AG09309 (cell line): ENCODE data around the gene ARHGAP22.

Source experiments
- DNase-seq: peaks from one replicate; pipeline ENCODE4 v3.0.0-alpha.2; 2010; ENCODE audit warnings: low read depth
- H3K4me3 ChIP-seq: 2 replicates; pipeline ENCODE4 v1.5.1; 2011; ENCODE audit warnings: mild to moderate bottlenecking, low read depth, low read length, moderate library complexity; ENCODE audit not compliant: control insufficient read depth
- CTCF ChIP-seq: IDR thresholded peaks from 2 replicates; pipeline ENCODE4 v1.5.1; 2011; ENCODE audit warnings: mild to moderate bottlenecking, low read depth, low read length, inconsistent platforms; ENCODE audit not compliant: insufficient read depth, control insufficient read depth; ENCODE audit errors: missing control alignments

Gene ARHGAP22

GRCh38 chr10:48478980-48479811, 125.7 kb downstream of the ARHGAP22 start:
- DNase-seq = no peak
- TF ChIP-seq CTCF = no peak

GRCh38 chr10:48478469-48478868, 126.4 kb downstream of the ARHGAP22 start:
- no peak for TF ChIP-seq CTCF
- DNase-seq = no peak
- no peak overlapping the region for H3K4me3 ChIP-seq

More at GRCh38 chr10:48478980-48479811, 125.7 kb downstream of the ARHGAP22 start:
- no peak overlapping the region for H3K4me3 ChIP-seq

- DNase-seq = no peak
- TF ChIP-seq CTCF = no peak
- H3K4me3 ChIP-seq = no peak overlapping the region
Measured at GRCh38 chr10:48477616-48478015, 127.3 kb downstream of the ARHGAP22 start.

GRCh38 chr10:48477141-48477540, 127.7 kb downstream of the ARHGAP22 start:
- no peak for DNase-seq
- H3K4me3 ChIP-seq = no peak overlapping the region
- no peak for TF ChIP-seq CTCF

- no peak for DNase-seq
- no peak overlapping the region for H3K4me3 ChIP-seq
- TF ChIP-seq CTCF = no peak
Measured at GRCh38 chr10:48476279-48476982, 128.4 kb downstream of the ARHGAP22 start.

- no peak for DNase-seq
- no peak for TF ChIP-seq CTCF
- H3K4me3 ChIP-seq = no peak overlapping the region
Measured at GRCh38 chr10:48475943-48476278, 129.0 kb downstream of the ARHGAP22 start.
